Measurements from ENCODE around the gene TBC1D22A. TPM values are rescaled to one million over a fixed set of nuclear protein-coding genes. Genes with fewer than 3 reads are reported as not detected.

The TBC1D22A gene
- total RNA-seq, 2 experiments from 2014 or later, result 22.3 to 43.9 TPM

DNA sequence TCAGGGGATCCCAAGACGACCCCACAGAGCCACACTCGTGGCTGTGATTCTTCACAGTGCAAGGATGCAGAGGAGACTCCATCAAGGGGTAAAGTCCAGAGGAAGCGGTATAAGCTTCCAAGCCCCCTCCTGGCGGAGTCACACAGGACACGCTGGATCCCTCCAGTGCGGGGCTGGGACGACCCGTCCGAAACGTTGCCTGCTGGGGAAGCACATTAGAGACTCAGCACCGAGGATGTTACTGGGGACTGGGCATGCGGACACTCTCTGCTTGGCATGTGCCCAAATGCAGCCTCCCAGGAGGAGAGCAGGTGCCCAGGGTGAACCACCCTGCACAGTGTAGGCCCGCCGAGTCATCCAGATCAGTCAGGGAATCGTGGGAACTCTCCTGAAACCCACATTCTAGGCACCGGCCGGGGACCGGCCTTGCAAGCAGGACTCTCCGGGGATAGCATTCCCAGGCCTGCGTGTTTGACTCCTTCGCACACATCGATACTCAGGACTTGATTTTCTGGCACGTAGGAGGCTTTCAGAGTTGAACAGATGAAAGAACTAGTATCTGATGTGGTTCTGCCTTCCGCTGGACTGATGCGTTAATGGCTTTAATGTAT lies 229.8 kb downstream of the TBC1D22A start:
- Histone ChIP-seq H3K9me2 (ENCODE audit: insufficient read depth, low read length) (no peaks in the 10 kb centered on the region), H3K79me2 (ENCODE audit: insufficient read depth, low read depth, low read length) (no peaks in the 10 kb centered on the region), H3K4me3 (ENCODE audit: low read depth, low read length, poor library complexity, severe bottlenecking) (no peak overlapping the region), H3K4me2 (ENCODE audit: low read length) (no peak overlapping the region), H2AFZ (ENCODE audit: low read length) (no peak overlapping the region), H3K27ac (ENCODE audit: low read depth, low read length, poor library complexity, severe bottlenecking) (no peak overlapping the region), H4K20me1 (ENCODE audit: insufficient read depth, low read length) (no peaks in the 10 kb centered on the region), H3K4me1 (ENCODE audit: insufficient read depth, low read length, poor library complexity, severe bottlenecking) (no peaks in the 10 kb centered on the region), H3K36me3 (ENCODE audit: insufficient read depth, low read length) (peaks cover 10% of the 10 kb centered on the region; the same call in 1 of the 2 replicates), H3K9me3 (ENCODE audit: low read length) (no peaks in the 10 kb centered on the region)
- intact Hi-C loops (cut with micrococcal nuclease; ENCODE audit: unreplicated experiment), result no loop called here
- no peak for DNase-seq (ENCODE audit: low spot score)
- TF ChIP-seq, protein P1, sequence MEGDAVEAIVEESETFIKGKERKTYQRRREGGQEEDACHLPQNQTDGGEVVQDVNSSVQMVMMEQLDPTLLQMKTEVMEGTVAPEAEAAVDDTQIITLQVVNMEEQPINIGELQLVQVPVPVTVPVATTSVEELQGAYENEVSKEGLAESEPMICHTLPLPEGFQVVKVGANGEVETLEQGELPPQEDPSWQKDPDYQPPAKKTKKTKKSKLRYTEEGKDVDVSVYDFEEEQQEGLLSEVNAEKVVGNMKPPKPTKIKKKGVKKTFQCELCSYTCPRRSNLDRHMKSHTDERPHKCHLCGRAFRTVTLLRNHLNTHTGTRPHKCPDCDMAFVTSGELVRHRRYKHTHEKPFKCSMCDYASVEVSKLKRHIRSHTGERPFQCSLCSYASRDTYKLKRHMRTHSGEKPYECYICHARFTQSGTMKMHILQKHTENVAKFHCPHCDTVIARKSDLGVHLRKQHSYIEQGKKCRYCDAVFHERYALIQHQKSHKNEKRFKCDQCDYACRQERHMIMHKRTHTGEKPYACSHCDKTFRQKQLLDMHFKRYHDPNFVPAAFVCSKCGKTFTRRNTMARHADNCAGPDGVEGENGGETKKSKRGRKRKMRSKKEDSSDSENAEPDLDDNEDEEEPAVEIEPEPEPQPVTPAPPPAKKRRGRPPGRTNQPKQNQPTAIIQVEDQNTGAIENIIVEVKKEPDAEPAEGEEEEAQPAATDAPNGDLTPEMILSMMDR (conservative IDR thresholded peaks at IDR 0.05; ENCODE audit: low read length), result no peak
- BruUV-seq (replicated peaks), result no TSS peak
- ChIA-PET POLR2A (no interaction called here), CTCF (ENCODE audit: unreplicated experiment) (no interaction called here)

- Histone ChIP-seq H3K79me2 (ENCODE audit: insufficient read depth, low read depth, low read length) (no peaks in the 10 kb centered on the region), H3K9me2 (ENCODE audit: insufficient read depth, low read length) (no peaks in the 10 kb centered on the region)
- POLR2A ChIA-PET, result no interaction called here
These were observed 231.2 kb downstream of the TBC1D22A start for GRCh38 chr22:46993633-46994032.

GRCh38 chr22:46994265-46994664 lies 231.8 kb downstream of the TBC1D22A start:
- no peak for DNase-seq (ENCODE audit: low spot score)
- no peak overlapping the region for H3K4me2 ChIP-seq (ENCODE audit: low read length)
- no peaks in the 10 kb centered on the region for H3K9me3 ChIP-seq (ENCODE audit: low read length)
- ChIA-PET CTCF (ENCODE audit: unreplicated experiment) (no interaction called here), POLR2A (no interaction called here)
- peaks cover 10% of the 10 kb centered on the region; the same call in 1 of the 2 replicates for H3K36me3 ChIP-seq (ENCODE audit: insufficient read depth, low read length)
- TF ChIP-seq, protein P1 (conservative IDR thresholded peaks at IDR 0.05; ENCODE audit: low read length), result no peak
- no peak for TF ChIP-seq EZH2phosphoT487 (IDR thresholded peaks at IDR 0.05; ENCODE audit: borderline replicate concordance, low read depth, low read length)
- H3K79me2 ChIP-seq (ENCODE audit: insufficient read depth, low read depth, low read length), result no peaks in the 10 kb centered on the region
- H3K9me2 ChIP-seq (ENCODE audit: insufficient read depth, low read length), result no peaks in the 10 kb centered on the region
- H2AFZ ChIP-seq (ENCODE audit: low read length), result no peak overlapping the region
- H3K4me1 ChIP-seq (ENCODE audit: insufficient read depth, low read length, poor library complexity, severe bottlenecking), result no peaks in the 10 kb centered on the region
- no peak overlapping the region for H3K27ac ChIP-seq (ENCODE audit: low read depth, low read length, poor library complexity, severe bottlenecking)
- H4K20me1 ChIP-seq (ENCODE audit: insufficient read depth, low read length), result no peaks in the 10 kb centered on the region
- no TSS peak for BruUV-seq (replicated peaks)
- H3K4me3 ChIP-seq (ENCODE audit: low read depth, low read length, poor library complexity, severe bottlenecking), result no peak overlapping the region
- intact Hi-C loops (cut with micrococcal nuclease; ENCODE audit: unreplicated experiment), result no loop called here

More at GRCh38 chr22:46993633-46994032, 231.2 kb downstream of the TBC1D22A start:
- Histone ChIP-seq H3K4me3 (ENCODE audit: low read depth, low read length, poor library complexity, severe bottlenecking) (no peak overlapping the region), H3K4me2 (ENCODE audit: low read length) (no peak overlapping the region), H4K20me1 (ENCODE audit: insufficient read depth, low read length) (no peaks in the 10 kb centered on the region), H3K36me3 (ENCODE audit: insufficient read depth, low read length) (peaks cover 10% of the 10 kb centered on the region; the same call in 1 of the 2 replicates), H3K27ac (ENCODE audit: low read depth, low read length, poor library complexity, severe bottlenecking) (no peak overlapping the region), H3K4me1 (ENCODE audit: insufficient read depth, low read length, poor library complexity, severe bottlenecking) (no peaks in the 10 kb centered on the region), H3K9me3 (ENCODE audit: low read length) (no peaks in the 10 kb centered on the region), H2AFZ (ENCODE audit: low read length) (no peak overlapping the region)
- CTCF ChIA-PET (ENCODE audit: unreplicated experiment), result no interaction called here
- TF ChIP-seq EZH2phosphoT487 (IDR thresholded peaks at IDR 0.05; ENCODE audit: borderline replicate concordance, low read depth, low read length), result no peak
- intact Hi-C loops (cut with micrococcal nuclease; ENCODE audit: unreplicated experiment), result no loop called here
- no TSS peak for BruUV-seq (replicated peaks)
- DNase-seq (ENCODE audit: low spot score), result no peak

All from OCI-LY7 (cell line).